HEK293 (cell line): ENCODE measurements around the gene PKNOX2.

Source experiments
- CTCF ChIA-PET: fragments of 350-600 bp; formaldehyde crosslinking; extraction: SDS; loops from one replicate; lab custom pipeline; 2021; ENCODE audit warnings: antibody characterized with exemption; lab: Yijun Ruan, JAX
- POLR2A ChIA-PET: fragments of 300-600 bp; formaldehyde crosslinking; extraction: SDS; loops from one replicate; lab custom pipeline; 2020; ENCODE audit warnings: antibody characterized with exemption, inconsistent platforms; lab: Yijun Ruan, JAX
- H3K27ac ChIP-seq: fragments of 200-500 bp; sonication (Bioruptor generic); 2 replicates; pipeline ENCODE4 v1.5.1; 2014; ENCODE audit warnings: low read depth, low read length, control low read depth, inconsistent platforms; ENCODE audit errors: extremely low read depth
- H3K36me3 ChIP-seq, 2 experiments: fragments of 200-500 bp in 1 of 2; sonication (Bioruptor generic) in 1 of 2; 1 replicate in 1 of 2; 2 replicates in 1 of 2; pipeline ENCODE4 v1.5.1; 2014 to 2017; ENCODE audit warnings: inconsistent platforms in 2 of 2, low read length in 2 of 2; ENCODE audit not compliant: control insufficient read depth in 2 of 2, insufficient read depth in 1 of 2
- H3K4me1 ChIP-seq: fragments of 200-500 bp; sonication (Bioruptor generic); 2 replicates; pipeline ENCODE4 v1.5.1; 2014; ENCODE audit warnings: mild to moderate bottlenecking, low read length, inconsistent platforms; ENCODE audit not compliant: control insufficient read depth, insufficient read depth
- H3K4me3 ChIP-seq: 2 replicates; pipeline ENCODE4 v1.5.1; 2011; ENCODE audit warnings: low read depth, mild to moderate bottlenecking, control low read depth, low read length, moderate library complexity
- H3K9me3 ChIP-seq: fragments of 200-500 bp; sonication (Bioruptor generic); 2 replicates; pipeline ENCODE4 v1.5.1; 2014; ENCODE audit warnings: low read depth, low read length, inconsistent platforms; ENCODE audit not compliant: control insufficient read depth, insufficient read depth
- EGR2 ChIP-seq: fragments of 450-650 bp; formaldehyde crosslinking; IDR thresholded peaks from 2 replicates; pipeline ENCODE4 v1.5.1; 2016; ENCODE audit warnings: low read depth, missing biosample characterization, missing genetic modification characterization
- KLF16 ChIP-seq: fragments of 450-650 bp; formaldehyde crosslinking; IDR thresholded peaks from 2 replicates; pipeline ENCODE4 v1.5.1; 2017; ENCODE audit warnings: missing biosample characterization, missing genetic modification characterization
- OVOL3 ChIP-seq: fragments of 450-650 bp; formaldehyde crosslinking; IDR thresholded peaks from 2 replicates; pipeline ENCODE4 v1.5.1; 2016; ENCODE audit warnings: missing biosample characterization, missing genetic modification characterization
- ZNF157 ChIP-seq: fragments of 450-650 bp; formaldehyde crosslinking; IDR thresholded peaks from 2 replicates; pipeline ENCODE4 v1.5.1; 2016; ENCODE audit warnings: missing biosample characterization, missing genetic modification characterization
- ZNF16 ChIP-seq: fragments of 450-650 bp; formaldehyde crosslinking; IDR thresholded peaks from 2 replicates; pipeline ENCODE4 v1.5.1; 2016; ENCODE audit warnings: low read depth, missing biosample characterization, missing genetic modification characterization
- ZNF184 ChIP-seq: fragments of 450-650 bp; IDR thresholded peaks from 2 replicates; pipeline ENCODE4 v1.5.1; 2018; ENCODE audit warnings: missing biosample characterization, mild to moderate bottlenecking, missing genetic modification characterization
- ZNF266 ChIP-seq: fragments of 450-650 bp; formaldehyde crosslinking; IDR thresholded peaks from 2 replicates; pipeline ENCODE4 v1.5.1; 2016; ENCODE audit warnings: missing biosample characterization, missing genetic modification characterization, low read depth
- ZNF341 ChIP-seq: fragments of 450-650 bp; formaldehyde crosslinking; IDR thresholded peaks from 2 replicates; pipeline ENCODE4; 2016; ENCODE audit warnings: low read depth, missing biosample characterization, missing genetic modification characterization
- ZNF366 ChIP-seq: fragments of 450-650 bp; formaldehyde crosslinking; conservative IDR thresholded peaks from 2 replicates; pipeline ENCODE4 v1.5.1; 2016; ENCODE audit warnings: missing biosample characterization, missing genetic modification characterization
- ZNF530 ChIP-seq: fragments of 450-650 bp; formaldehyde crosslinking; IDR thresholded peaks from 2 replicates; pipeline ENCODE4 v1.5.1; 2016; ENCODE audit warnings: low read depth, missing biosample characterization, missing genetic modification characterization
- ZNF621 ChIP-seq: fragments of 450-650 bp; formaldehyde crosslinking; IDR thresholded peaks from 2 replicates; pipeline ENCODE4 v1.5.1; 2017; ENCODE audit warnings: missing biosample characterization, missing genetic modification characterization
- ZNF658 ChIP-seq: fragments of 450-650 bp; formaldehyde crosslinking; IDR thresholded peaks from 2 replicates; pipeline ENCODE4; 2016; ENCODE audit warnings: missing biosample characterization, missing genetic modification characterization
- TF ChIP-seq, protein P1 (sequence below): fragments of 450-650 bp; formaldehyde crosslinking; IDR thresholded peaks from 2 replicates; pipeline ENCODE4 v1.5.1; 2016; ENCODE audit warnings: missing biosample characterization, missing genetic modification characterization
- TF ChIP-seq, protein P2 (sequence below): sonication (generic); formaldehyde crosslinking; IDR thresholded peaks from 2 replicates; pipeline ENCODE4 v1.8.1; 2022; ENCODE audit warnings: mild to moderate bottlenecking, moderate library complexity, missing genetic modification reagents
- TF ChIP-seq, protein P3 (sequence below): fragments of 450-650 bp; formaldehyde crosslinking; IDR thresholded peaks from 2 replicates; pipeline ENCODE4 v1.5.1; 2016; ENCODE audit warnings: missing biosample characterization, missing genetic modification characterization
- TF ChIP-seq, protein P4 (sequence below): fragments of 450-650 bp; formaldehyde crosslinking; IDR thresholded peaks from 2 replicates; pipeline ENCODE4 v1.5.1; 2017; ENCODE audit warnings: missing biosample characterization, missing genetic modification characterization
- TF ChIP-seq, protein P5 (sequence below): IDR thresholded peaks from 2 replicates; pipeline ENCODE4 v1.6.1; 2011; ENCODE audit warnings: mild to moderate bottlenecking, low read depth, low read length, borderline replicate concordance

The PKNOX2 gene

DNA sequence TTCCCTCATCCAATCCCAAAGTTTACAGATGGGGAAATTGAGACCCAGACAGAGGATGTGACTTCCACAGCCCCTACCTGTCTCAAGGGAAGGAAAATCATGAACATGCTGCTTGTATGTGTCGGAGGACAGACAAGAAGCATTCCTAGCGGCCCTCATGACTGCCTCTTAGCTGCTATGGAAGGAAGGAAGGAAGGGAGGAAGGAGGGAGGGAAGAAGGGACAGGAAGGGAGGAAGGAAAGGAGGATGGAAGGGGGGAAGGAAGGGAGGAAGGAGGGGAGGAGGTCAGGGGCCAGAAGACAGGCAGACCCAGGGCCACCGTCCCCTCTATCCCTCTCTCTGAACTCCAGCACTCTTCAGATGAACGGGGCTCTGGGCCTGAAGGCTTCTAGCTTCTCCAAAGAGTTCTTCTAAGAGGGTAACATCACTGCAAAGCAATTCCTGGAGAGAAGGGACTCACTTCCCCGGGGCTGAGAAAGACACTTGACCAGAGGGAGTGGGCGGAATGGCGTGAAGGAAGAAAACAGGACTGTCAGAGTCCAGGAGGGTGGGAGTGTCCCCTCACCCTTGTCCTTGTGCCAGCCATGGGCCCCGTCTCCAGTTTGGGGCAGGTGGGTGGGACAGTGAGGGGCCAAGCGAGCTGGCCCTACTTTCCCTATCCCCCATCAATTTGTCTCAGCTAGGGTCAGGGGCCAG, 182.2 kb downstream of the PKNOX2 start:
- H3K27ac ChIP-seq, result no peak overlapping the region
- H3K4me3 ChIP-seq, result no peak overlapping the region
- H3K4me1 ChIP-seq, result no peaks in the 10 kb centered on the region
- H3K9me3 ChIP-seq, result no peaks in the 10 kb centered on the region
- H3K36me3 ChIP-seq, result no peaks in the 10 kb centered on the region
- TF ChIP-seq ZNF341 (tag by site-specific recombination), result peak; percentile 60
- TF ChIP-seq ZNF157, result no peak
- peak; percentile 76 for TF ChIP-seq ZNF366
- TF ChIP-seq ZNF16, result no peak
- TF ChIP-seq EGR2 (tag by site-specific recombination), result 0 out of 2 replicates have a peak, but pooled peaks have one; percentile 4
- POLR2A ChIA-PET, result interaction anchor here (1.0 kb wide), 1 partner anchor 235 kb away, joined by 4 read pairs; the partner anchor contains the start of gene TMEM218
- CTCF ChIA-PET, result interaction anchor here (0.5 to 5.7 kb wide), 31 partner anchors 11 to 490 kb away, joined by 3 to 60 read pairs (median 5); partner anchors contain the start of genes PKNOX2 and SLC37A2

DNA sequence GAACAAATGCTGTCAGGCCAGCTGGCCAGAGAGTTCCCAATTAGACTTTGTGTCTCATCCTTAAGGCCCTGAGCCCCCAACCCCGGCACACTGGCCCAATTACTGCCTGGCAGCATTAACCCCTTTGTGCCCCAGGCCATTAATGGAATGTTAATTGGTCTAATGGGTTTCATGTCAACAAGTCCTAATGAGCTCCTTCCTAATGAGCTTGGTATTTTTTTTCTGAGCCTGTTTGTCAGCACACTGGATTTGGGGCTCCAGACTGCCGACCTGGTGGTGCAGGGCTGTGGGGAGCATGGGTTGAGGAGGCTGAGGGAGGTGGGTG, 182.7 kb downstream of the PKNOX2 start:
- Histone ChIP-seq H3K36me3 (no peaks in the 10 kb centered on the region), H3K9me3 (no peaks in the 10 kb centered on the region), H3K27ac (no peak overlapping the region), H3K4me1 (no peaks in the 10 kb centered on the region), H3K4me3 (no peak overlapping the region)
- POLR2A ChIA-PET, result interaction anchor here (0.5 to 1.0 kb wide), 2 partner anchors 31 to 236 kb away, joined by 3 to 4 read pairs; partner anchors contain the start of gene TMEM218
- TF ChIP-seq OVOL3 (tag by site-specific recombination) (no peak), KLF16 (tag by site-specific recombination) (no peak), ZNF530 (no peak), ZNF621 (tag by site-specific recombination) (no peak), ZNF266 (no peak), ZNF184 (tag by site-specific recombination) (no peak), ZNF658 (tag by site-specific recombination) (no peak)
- TF ChIP-seq, protein P1, sequence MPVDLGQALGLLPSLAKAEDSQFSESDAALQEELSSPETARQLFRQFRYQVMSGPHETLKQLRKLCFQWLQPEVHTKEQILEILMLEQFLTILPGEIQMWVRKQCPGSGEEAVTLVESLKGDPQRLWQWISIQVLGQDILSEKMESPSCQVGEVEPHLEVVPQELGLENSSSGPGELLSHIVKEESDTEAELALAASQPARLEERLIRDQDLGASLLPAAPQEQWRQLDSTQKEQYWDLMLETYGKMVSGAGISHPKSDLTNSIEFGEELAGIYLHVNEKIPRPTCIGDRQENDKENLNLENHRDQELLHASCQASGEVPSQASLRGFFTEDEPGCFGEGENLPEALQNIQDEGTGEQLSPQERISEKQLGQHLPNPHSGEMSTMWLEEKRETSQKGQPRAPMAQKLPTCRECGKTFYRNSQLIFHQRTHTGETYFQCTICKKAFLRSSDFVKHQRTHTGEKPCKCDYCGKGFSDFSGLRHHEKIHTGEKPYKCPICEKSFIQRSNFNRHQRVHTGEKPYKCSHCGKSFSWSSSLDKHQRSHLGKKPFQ (tag by site-specific recombination), result no peak
- TF ChIP-seq, protein P2, sequence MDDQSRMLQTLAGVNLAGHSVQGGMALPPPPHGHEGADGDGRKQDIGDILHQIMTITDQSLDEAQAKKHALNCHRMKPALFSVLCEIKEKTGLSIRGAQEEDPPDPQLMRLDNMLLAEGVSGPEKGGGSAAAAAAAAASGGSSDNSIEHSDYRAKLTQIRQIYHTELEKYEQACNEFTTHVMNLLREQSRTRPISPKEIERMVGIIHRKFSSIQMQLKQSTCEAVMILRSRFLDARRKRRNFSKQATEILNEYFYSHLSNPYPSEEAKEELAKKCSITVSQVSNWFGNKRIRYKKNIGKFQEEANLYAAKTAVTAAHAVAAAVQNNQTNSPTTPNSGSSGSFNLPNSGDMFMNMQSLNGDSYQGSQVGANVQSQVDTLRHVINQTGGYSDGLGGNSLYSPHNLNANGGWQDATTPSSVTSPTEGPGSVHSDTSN, result no peak
- TF ChIP-seq, protein P3, sequence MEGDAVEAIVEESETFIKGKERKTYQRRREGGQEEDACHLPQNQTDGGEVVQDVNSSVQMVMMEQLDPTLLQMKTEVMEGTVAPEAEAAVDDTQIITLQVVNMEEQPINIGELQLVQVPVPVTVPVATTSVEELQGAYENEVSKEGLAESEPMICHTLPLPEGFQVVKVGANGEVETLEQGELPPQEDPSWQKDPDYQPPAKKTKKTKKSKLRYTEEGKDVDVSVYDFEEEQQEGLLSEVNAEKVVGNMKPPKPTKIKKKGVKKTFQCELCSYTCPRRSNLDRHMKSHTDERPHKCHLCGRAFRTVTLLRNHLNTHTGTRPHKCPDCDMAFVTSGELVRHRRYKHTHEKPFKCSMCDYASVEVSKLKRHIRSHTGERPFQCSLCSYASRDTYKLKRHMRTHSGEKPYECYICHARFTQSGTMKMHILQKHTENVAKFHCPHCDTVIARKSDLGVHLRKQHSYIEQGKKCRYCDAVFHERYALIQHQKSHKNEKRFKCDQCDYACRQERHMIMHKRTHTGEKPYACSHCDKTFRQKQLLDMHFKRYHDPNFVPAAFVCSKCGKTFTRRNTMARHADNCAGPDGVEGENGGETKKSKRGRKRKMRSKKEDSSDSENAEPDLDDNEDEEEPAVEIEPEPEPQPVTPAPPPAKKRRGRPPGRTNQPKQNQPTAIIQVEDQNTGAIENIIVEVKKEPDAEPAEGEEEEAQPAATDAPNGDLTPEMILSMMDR (tag by site-specific recombination), result no peak
- TF ChIP-seq, protein P4, sequence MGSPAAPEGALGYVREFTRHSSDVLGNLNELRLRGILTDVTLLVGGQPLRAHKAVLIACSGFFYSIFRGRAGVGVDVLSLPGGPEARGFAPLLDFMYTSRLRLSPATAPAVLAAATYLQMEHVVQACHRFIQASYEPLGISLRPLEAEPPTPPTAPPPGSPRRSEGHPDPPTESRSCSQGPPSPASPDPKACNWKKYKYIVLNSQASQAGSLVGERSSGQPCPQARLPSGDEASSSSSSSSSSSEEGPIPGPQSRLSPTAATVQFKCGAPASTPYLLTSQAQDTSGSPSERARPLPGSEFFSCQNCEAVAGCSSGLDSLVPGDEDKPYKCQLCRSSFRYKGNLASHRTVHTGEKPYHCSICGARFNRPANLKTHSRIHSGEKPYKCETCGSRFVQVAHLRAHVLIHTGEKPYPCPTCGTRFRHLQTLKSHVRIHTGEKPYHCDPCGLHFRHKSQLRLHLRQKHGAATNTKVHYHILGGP (tag by site-specific recombination), result no peak
- TF ChIP-seq, protein P5, sequence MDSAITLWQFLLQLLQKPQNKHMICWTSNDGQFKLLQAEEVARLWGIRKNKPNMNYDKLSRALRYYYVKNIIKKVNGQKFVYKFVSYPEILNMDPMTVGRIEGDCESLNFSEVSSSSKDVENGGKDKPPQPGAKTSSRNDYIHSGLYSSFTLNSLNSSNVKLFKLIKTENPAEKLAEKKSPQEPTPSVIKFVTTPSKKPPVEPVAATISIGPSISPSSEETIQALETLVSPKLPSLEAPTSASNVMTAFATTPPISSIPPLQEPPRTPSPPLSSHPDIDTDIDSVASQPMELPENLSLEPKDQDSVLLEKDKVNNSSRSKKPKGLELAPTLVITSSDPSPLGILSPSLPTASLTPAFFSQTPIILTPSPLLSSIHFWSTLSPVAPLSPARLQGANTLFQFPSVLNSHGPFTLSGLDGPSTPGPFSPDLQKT, result no peak
- CTCF ChIA-PET, result interaction anchor here (0.5 to 5.7 kb wide), 14 partner anchors 10 to 259 kb away, joined by 3 to 60 read pairs (median 6); no protein-coding TSS in a partner anchor
